Mammary epithelial cell (primary cell): ENCODE results near the gene FIGN.

Source experiments
- EZH2 ChIP-seq: IDR thresholded peaks from 2 replicates; pipeline ENCODE4 v1.6.1; 2012; ENCODE audit warnings: low read length, inconsistent platforms, borderline replicate concordance
- TF ChIP-seq, protein P1 (sequence below), 2 donors: IDR thresholded peaks in 1 of 2; conservative IDR thresholded peaks in 1 of 2; 2 replicates each; pipeline ENCODE4 v1.5.1; 2011 to 2012; ENCODE audit warnings: inconsistent platforms in 2 of 2, low read length in 2 of 2, mild to moderate bottlenecking in 2 of 2, control low read depth in 1 of 2, low read depth in 1 of 2; ENCODE audit not compliant: insufficient read depth in 1 of 2; ENCODE audit errors: extremely low read depth in 1 of 2

DNA sequence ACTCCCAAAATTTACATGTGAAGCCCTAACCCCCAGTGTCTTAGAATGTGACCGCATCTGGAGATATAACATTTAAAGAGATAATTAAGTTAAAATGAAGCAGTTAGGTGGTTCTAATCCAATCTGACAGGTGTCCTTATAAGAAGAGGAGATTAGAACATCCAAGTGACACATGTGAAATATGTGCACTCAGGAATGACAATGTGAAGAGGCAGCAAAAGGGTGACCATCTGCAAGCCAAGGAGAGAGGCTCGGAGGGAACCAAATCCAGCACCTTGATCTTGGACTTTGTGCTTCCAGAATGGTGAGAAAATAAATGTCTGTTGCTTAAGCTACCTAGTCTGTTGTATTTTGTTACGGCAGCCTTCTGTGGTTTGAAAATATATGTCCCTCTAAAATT, 165.4 kb downstream of the FIGN start:
- no peak for TF ChIP-seq EZH2
- TF ChIP-seq, protein P1, sequence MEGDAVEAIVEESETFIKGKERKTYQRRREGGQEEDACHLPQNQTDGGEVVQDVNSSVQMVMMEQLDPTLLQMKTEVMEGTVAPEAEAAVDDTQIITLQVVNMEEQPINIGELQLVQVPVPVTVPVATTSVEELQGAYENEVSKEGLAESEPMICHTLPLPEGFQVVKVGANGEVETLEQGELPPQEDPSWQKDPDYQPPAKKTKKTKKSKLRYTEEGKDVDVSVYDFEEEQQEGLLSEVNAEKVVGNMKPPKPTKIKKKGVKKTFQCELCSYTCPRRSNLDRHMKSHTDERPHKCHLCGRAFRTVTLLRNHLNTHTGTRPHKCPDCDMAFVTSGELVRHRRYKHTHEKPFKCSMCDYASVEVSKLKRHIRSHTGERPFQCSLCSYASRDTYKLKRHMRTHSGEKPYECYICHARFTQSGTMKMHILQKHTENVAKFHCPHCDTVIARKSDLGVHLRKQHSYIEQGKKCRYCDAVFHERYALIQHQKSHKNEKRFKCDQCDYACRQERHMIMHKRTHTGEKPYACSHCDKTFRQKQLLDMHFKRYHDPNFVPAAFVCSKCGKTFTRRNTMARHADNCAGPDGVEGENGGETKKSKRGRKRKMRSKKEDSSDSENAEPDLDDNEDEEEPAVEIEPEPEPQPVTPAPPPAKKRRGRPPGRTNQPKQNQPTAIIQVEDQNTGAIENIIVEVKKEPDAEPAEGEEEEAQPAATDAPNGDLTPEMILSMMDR (conservative IDR thresholded peaks at IDR 0.05 in 1 of 2, IDR thresholded peaks at IDR 0.05 in 1 of 2; ENCODE audit: extremely low read depth in 1 of 2, insufficient read depth in 1 of 2, low read depth in 1 of 2, low read length in 2 of 2), result no peak
